Esophagus mucosa (tissue), 1 donor: ENCODE measurements around the gene EME2. TPM values are rescaled to one million over a fixed set of nuclear protein-coding genes. Genes with fewer than 3 reads are reported as not detected.

Experiments
- ATAC-seq: fragments of 200-7000 bp; cut with Tn5 transposase; one replicate; pipeline ENCODE4 v1.9.1; 2020
- total RNA-seq: library from RNA; stranded (reverse); gene quantifications from one replicate; pipeline ENCODE4 v1.2.4, GENCODE V29; 2023
- donor health status: DM: yes; HTN: yes; CAD: no.

Gene EME2
- total RNA-seq, 1 donor from 2014 or later, result 13.0 TPM

GRCh38 chr16:1778200-1779179 is 5.9 kb downstream of the EME2 start:
- no peak for ATAC-seq

- no peak for ATAC-seq
These were observed 6.7 kb downstream of the EME2 start for GRCh38 chr16:1779234-1779701.

- ATAC-seq, result peak; percentile 14
These were observed 7.4 kb downstream of the EME2 start for GRCh38 chr16:1779741-1780676.

- ATAC-seq, result no peak
These were observed 8.1 kb downstream of the EME2 start for GRCh38 chr16:1780677-1781072.

GRCh38 chr16:1781254-1781653 is 8.6 kb downstream of the EME2 start:
- no peak for ATAC-seq

GRCh38 chr16:1781758-1782407 is 9.3 kb downstream of the EME2 start:
- ATAC-seq, result peak; percentile 14

- ATAC-seq, result peak; percentile 88
These were observed 10.0 kb downstream of the EME2 start, which contains the start of the genes NUBP2 and SPSB3 for GRCh38 chr16:1782408-1783264. TSS of gene NUBP2 (plus strand) at chr16:1782960. CDS start at chr16:1783021, 61 bp downstream. TSS of gene SPSB3 (minus strand) at chr16:1782571. CDS start at chr16:1781483, 1,088 bp downstream.

GRCh38 chr16:1784977-1785845 is 12.6 kb downstream of the EME2 start:
- ATAC-seq, result no peak

- no peak for ATAC-seq
These were observed 13.2 kb downstream of the EME2 start for GRCh38 chr16:1785846-1786170.

- no peak for ATAC-seq
These were observed 13.8 kb downstream of the EME2 start for GRCh38 chr16:1786242-1787055.

GRCh38 chr16:1787056-1787321 is 14.4 kb downstream of the EME2 start:
- ATAC-seq, result no peak

GRCh38 chr16:1787322-1788094 is 14.9 kb downstream of the EME2 start:
- ATAC-seq, result no peak

GRCh38 chr16:1788095-1788707 is 15.6 kb downstream of the EME2 start:
- ATAC-seq, result no peak

- peak; percentile 67 for ATAC-seq
These were observed 16.1 kb downstream of the EME2 start for GRCh38 chr16:1788708-1789100.

GRCh38 chr16:1789643-1790045 is 17.0 kb downstream of the EME2 start:
- ATAC-seq, result no peak

GRCh38 chr16:1790261-1790610 is 17.6 kb downstream of the EME2 start:
- ATAC-seq, result no peak

GRCh38 chr16:1790611-1791255 is 18.1 kb downstream of the EME2 start:
- ATAC-seq, result no peak
